Measurements from ENCODE around the gene BPIFB4.

Gene BPIFB4

DNA sequence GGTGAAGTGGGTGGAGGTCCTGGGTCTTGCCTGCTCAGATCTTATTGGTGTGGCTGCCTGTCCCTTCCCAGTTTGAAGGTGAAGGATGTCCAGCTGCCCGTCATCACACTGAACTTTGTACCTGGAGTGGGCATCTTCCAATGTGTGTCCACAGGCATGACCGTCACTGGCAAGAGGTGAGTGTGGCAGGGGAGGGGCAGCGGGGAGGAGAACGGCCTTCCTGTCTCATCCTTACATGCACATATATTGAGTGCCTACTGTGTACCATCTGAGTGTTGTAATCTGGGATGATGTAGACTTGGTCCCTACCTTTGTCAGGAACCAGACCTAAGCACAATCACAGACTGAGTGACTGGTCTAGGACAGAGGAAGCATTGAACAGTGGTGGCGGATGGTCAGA, 45.3 kb upstream of the BPIFB4 start:
- TF ChIP-seq, protein P1, sequence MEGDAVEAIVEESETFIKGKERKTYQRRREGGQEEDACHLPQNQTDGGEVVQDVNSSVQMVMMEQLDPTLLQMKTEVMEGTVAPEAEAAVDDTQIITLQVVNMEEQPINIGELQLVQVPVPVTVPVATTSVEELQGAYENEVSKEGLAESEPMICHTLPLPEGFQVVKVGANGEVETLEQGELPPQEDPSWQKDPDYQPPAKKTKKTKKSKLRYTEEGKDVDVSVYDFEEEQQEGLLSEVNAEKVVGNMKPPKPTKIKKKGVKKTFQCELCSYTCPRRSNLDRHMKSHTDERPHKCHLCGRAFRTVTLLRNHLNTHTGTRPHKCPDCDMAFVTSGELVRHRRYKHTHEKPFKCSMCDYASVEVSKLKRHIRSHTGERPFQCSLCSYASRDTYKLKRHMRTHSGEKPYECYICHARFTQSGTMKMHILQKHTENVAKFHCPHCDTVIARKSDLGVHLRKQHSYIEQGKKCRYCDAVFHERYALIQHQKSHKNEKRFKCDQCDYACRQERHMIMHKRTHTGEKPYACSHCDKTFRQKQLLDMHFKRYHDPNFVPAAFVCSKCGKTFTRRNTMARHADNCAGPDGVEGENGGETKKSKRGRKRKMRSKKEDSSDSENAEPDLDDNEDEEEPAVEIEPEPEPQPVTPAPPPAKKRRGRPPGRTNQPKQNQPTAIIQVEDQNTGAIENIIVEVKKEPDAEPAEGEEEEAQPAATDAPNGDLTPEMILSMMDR (IDR thresholded peaks at IDR 0.05; ENCODE audit: low read depth, low read length) = no peak
- H3K4me3 ChIP-seq (ENCODE audit: low read depth, low read length) = no peak overlapping the region
- no peaks in the 10 kb centered on the region for H3K4me1 ChIP-seq
- no peaks in the 10 kb centered on the region for H3K36me3 ChIP-seq
- H3K27me3 ChIP-seq = no peaks in the 10 kb centered on the region
- no peak for DNase-seq
- H3K9me3 ChIP-seq = no peaks in the 10 kb centered on the region

DNA sequence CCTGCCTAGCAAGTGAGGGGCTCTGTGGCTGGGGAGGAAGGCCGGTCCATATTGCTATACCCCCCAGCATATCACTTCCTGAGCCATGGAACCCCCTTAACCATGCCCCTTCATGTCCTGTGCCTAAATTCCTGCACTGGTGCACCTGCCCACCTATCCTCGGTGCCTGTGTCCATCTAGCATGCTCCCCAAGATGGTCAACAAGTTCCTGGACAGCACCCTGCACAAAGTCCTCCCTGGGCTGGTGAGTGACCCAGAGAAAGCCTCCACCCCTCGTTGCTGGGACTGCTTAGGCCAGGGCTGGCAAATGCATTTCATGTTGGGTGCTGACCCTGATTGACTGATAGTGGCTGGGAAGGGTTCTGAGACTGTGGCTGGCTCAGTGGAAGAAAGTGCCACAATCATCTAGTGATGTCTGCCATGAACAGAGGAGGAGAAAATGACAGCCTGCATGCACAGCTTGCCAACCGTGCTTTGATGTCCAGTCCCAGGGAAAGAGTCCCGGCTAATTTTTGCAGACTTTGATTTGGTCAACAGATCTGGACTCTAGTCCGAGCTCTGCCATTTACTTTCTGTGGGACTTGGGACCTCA, 44.4 kb upstream of the BPIFB4 start:
- TF ChIP-seq, protein P1 (IDR thresholded peaks at IDR 0.05; ENCODE audit: low read depth, low read length) = no peak
- Histone ChIP-seq H3K4me1 (no peaks in the 10 kb centered on the region), H3K27me3 (no peaks in the 10 kb centered on the region), H3K9me3 (no peaks in the 10 kb centered on the region), H3K36me3 (no peaks in the 10 kb centered on the region), H3K4me3 (ENCODE audit: low read depth, low read length) (no peak overlapping the region)
- no peak for DNase-seq

DNA sequence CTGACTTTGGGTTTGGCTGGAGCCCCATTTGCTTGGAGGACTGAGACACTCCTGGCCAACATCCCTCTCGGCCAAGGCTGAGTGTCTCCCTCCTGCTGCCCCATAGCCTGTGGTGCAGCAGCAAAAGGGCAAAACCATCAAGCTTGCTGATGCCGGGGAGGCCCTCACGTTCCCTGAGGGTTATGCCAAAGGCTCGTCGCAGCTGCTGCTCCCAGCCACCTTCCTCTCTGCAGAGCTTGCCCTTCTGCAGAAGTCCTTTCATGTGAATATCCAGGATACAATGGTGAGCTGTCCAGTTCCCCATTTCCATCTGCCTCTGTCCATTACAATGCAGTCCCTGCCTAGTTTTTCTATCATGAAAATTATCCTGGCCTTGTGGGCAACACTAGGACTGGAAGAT, 42.0 kb upstream of the BPIFB4 start:
- TF ChIP-seq, protein P1 (IDR thresholded peaks at IDR 0.05; ENCODE audit: low read depth, low read length) = no peak
- Histone ChIP-seq H3K4me1 (no peaks in the 10 kb centered on the region), H3K36me3 (no peaks in the 10 kb centered on the region), H3K9me3 (no peaks in the 10 kb centered on the region), H3K27me3 (no peaks in the 10 kb centered on the region), H3K4me3 (ENCODE audit: low read depth, low read length) (no peak overlapping the region)
- DNase-seq = no peak

DNA sequence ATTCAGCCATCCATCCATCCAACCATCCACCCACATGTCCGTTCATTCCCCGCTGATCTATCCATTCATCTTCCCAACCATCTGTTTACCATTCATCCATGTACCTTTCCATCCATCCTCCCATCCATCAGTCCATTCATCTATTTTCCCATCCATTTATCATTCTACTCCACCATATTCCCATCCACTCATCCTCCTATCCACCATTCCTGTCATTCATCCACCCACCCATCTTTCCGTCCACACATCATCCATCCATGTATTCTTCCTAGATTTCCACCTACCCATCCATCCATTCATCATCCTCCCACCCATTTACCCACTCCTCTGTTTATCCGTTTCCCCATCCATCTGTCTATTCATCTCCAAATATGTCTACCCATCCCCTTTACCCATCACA, 41.2 kb upstream of the BPIFB4 start:
- Histone ChIP-seq H3K9me3 (no peaks in the 10 kb centered on the region), H3K4me1 (no peaks in the 10 kb centered on the region), H3K27me3 (no peaks in the 10 kb centered on the region), H3K36me3 (no peaks in the 10 kb centered on the region), H3K4me3 (ENCODE audit: low read depth, low read length) (no peak overlapping the region)
- no peak for DNase-seq
- TF ChIP-seq, protein P1 (IDR thresholded peaks at IDR 0.05; ENCODE audit: low read depth, low read length) = no peak

DNA sequence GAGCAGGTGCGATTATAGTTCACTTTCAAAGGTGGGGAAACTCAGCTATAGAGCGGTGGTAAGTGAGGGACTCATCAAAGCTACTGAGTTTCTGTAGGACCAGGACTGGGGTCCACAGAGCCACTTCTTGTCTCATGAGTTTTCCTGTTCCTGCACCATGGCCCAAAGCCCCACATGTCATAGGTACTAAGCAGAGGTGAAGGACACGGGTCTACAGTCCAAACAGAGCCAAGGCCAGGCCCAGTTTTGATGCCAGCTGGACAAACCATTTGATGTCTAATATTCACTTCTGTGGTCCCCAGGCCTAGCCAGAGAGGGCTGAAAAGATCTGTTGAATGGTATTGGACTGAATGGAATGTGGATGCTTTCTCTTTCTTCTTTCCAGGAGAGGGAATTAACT, 37.0 kb upstream of the BPIFB4 start:
- TF ChIP-seq, protein P1 (IDR thresholded peaks at IDR 0.05; ENCODE audit: low read depth, low read length) = no peak
- H3K27me3 ChIP-seq = no peaks in the 10 kb centered on the region
- H3K36me3 ChIP-seq = no peaks in the 10 kb centered on the region
- H3K4me3 ChIP-seq (ENCODE audit: low read depth, low read length) = no peak overlapping the region
- no peak for DNase-seq
- H3K4me1 ChIP-seq = no peaks in the 10 kb centered on the region
- H3K9me3 ChIP-seq = peaks cover 4% of the 10 kb centered on the region; the same call in 1 of the 2 replicates

DNA sequence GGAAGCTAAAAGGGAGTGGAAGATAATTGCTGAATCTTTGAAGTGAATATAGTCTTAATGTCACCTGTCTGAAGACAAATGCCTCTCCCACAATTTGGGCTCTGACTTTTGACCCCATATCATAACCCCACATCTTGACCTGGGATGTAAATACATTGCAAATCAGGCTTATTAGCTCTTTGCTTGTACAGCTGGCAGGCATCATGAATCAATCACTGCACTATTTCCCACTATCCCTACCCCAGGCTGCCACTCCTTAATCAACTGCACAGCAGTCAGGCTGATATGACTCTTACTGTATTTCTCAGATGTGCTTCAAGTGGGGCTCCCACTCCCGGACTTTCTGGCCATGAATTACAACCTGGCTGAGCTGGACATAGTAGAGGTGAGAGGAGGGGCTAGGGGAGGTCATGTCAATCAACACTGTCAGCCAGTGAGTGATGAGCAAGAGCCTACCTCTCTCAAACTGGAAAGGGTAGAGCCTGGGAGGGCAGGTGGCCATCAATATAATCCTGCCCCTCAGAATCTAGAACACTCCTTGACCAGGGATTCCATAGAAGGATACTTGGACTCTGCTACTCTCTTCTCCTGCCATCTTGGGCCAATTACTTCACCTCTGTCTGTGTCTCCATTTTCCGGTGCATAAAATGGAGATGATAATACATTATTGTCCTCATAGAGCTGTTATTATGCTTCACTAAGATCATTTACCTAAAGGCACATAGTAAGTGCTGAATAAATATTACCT, 36.3 kb upstream of the BPIFB4 start:
- no peaks in the 10 kb centered on the region for H3K27me3 ChIP-seq
- DNase-seq = no peak
- H3K4me1 ChIP-seq = no peaks in the 10 kb centered on the region
- TF ChIP-seq, protein P1 (IDR thresholded peaks at IDR 0.05; ENCODE audit: low read depth, low read length) = no peak
- peaks cover 4% of the 10 kb centered on the region; the same call in 1 of the 2 replicates for H3K9me3 ChIP-seq
- no peaks in the 10 kb centered on the region for H3K36me3 ChIP-seq
- no peak overlapping the region for H3K4me3 ChIP-seq (ENCODE audit: low read depth, low read length)
